H9 (cell line): ENCODE measurements around the gene RANBP9. TPM values are rescaled to one million over a fixed set of nuclear protein-coding genes. Genes with fewer than 3 reads are reported as not detected.

Experiments used
- DNase-seq: peaks from one replicate; pipeline ENCODE4 v3.0.0-alpha.2; 2017
- H2AFZ ChIP-seq: one replicate; pipeline ENCODE4 v1.6.1; 2013; ENCODE audit warnings: mild to moderate bottlenecking, low read length, control low read depth, moderate library complexity
- H2AK5ac ChIP-seq: 2 replicates; pipeline ENCODE4 v1.6.1; 2013; ENCODE audit warnings: low read length, control low read depth, mixed read lengths; ENCODE audit not compliant: insufficient read length
- H2BK120ac ChIP-seq: one replicate; pipeline ENCODE4 v1.6.1; 2013; ENCODE audit warnings: low read depth, mild to moderate bottlenecking, low read length, control low read depth, inconsistent platforms; ENCODE audit not compliant: poor library complexity, severe bottlenecking
- H2BK12ac ChIP-seq: 2 replicates; pipeline ENCODE4 v1.6.1; 2013; ENCODE audit warnings: low read length, control low read depth, mixed read lengths, low read depth; ENCODE audit not compliant: insufficient read length
- H2BK15ac ChIP-seq: 2 replicates; pipeline ENCODE4 v1.6.1; 2013; ENCODE audit warnings: low read depth, low read length, control low read depth
- H2BK20ac ChIP-seq: one replicate; pipeline ENCODE4 v1.6.1; 2013; ENCODE audit warnings: low read depth, mild to moderate bottlenecking, low read length, control low read depth, inconsistent platforms; ENCODE audit not compliant: poor library complexity, severe bottlenecking
- H2BK5ac ChIP-seq: 2 replicates; pipeline ENCODE4 v1.6.1; 2013; ENCODE audit warnings: low read length, control low read depth, mixed read lengths; ENCODE audit not compliant: insufficient read length
- H3K14ac ChIP-seq: 2 replicates; pipeline ENCODE4 v1.6.1; 2013; ENCODE audit warnings: low read length, control low read depth; ENCODE audit not compliant: insufficient read depth
- H3K18ac ChIP-seq: 2 replicates; pipeline ENCODE4 v1.6.1; 2013; ENCODE audit warnings: low read depth, mild to moderate bottlenecking, mixed read lengths, low read length, control low read depth; ENCODE audit not compliant: insufficient read length
- H3K23ac ChIP-seq: 2 replicates; pipeline ENCODE4 v1.6.1; 2013; ENCODE audit warnings: low read length, control low read depth, mixed read lengths, low read depth; ENCODE audit not compliant: insufficient read length
- H3K23me2 ChIP-seq: 2 replicates; pipeline ENCODE4 v1.6.1; 2013; ENCODE audit warnings: low read depth, mild to moderate bottlenecking, mixed read lengths, low read length, control low read depth; ENCODE audit not compliant: insufficient read length, poor library complexity, severe bottlenecking
- H3K27ac ChIP-seq: 2 replicates; pipeline ENCODE4 v1.5.1; 2013; ENCODE audit warnings: low read length, control low read depth, mixed read lengths, low read depth; ENCODE audit not compliant: insufficient read length
- H3K27me3 ChIP-seq: 2 replicates; pipeline ENCODE4 v1.6.1; 2013; ENCODE audit warnings: low read length, control low read depth, inconsistent platforms; ENCODE audit not compliant: insufficient read depth
- H3K4ac ChIP-seq: 2 replicates; pipeline ENCODE4 v1.6.1; 2013; ENCODE audit warnings: low read depth, mild to moderate bottlenecking, control low read depth, inconsistent platforms, low read length, moderate library complexity
- H3K4me1 ChIP-seq: 2 replicates; pipeline ENCODE4 v1.6.1; 2013; ENCODE audit warnings: low read length, control low read depth, inconsistent platforms; ENCODE audit not compliant: insufficient read depth
- H3K4me2 ChIP-seq: 2 replicates; pipeline ENCODE4 v1.6.1; 2013; ENCODE audit warnings: low read length, control low read depth, mixed read lengths; ENCODE audit not compliant: insufficient read length, insufficient read depth
- H3K56ac ChIP-seq: 2 replicates; pipeline ENCODE4 v1.6.1; 2013; ENCODE audit warnings: low read depth, mild to moderate bottlenecking, mixed read lengths, low read length, control low read depth; ENCODE audit not compliant: insufficient read length
- H3K79me1 ChIP-seq: 2 replicates; pipeline ENCODE4 v1.6.1; 2013; ENCODE audit warnings: low read depth, mild to moderate bottlenecking, moderate library complexity, low read length, control low read depth, inconsistent platforms; ENCODE audit not compliant: insufficient read depth, poor library complexity, severe bottlenecking
- H3K79me2 ChIP-seq: 2 replicates; pipeline ENCODE4 v1.6.1; 2013; ENCODE audit warnings: low read length, control low read depth, inconsistent platforms; ENCODE audit not compliant: insufficient read depth
- H3K9ac ChIP-seq: 2 replicates; pipeline ENCODE4 v1.6.1; 2013; ENCODE audit warnings: low read length, control low read depth, mixed read lengths; ENCODE audit not compliant: insufficient read length; ENCODE audit errors: extremely low read depth
- H3K9me3 ChIP-seq: one replicate; pipeline ENCODE4 v1.6.1; 2013; ENCODE audit warnings: low read depth, low read length, inconsistent platforms; ENCODE audit not compliant: control insufficient read depth
- H3T11ph ChIP-seq: one replicate; pipeline ENCODE4 v1.6.1; 2013; ENCODE audit warnings: mild to moderate bottlenecking, low read length, control low read depth, inconsistent platforms
- H4K20me1 ChIP-seq: one replicate; pipeline ENCODE4 v1.6.1; 2013; ENCODE audit not compliant: control insufficient read depth, insufficient read length, insufficient read depth
- H4K5ac ChIP-seq: 2 replicates; pipeline ENCODE4 v1.6.1; 2013; ENCODE audit warnings: low read depth, mild to moderate bottlenecking, mixed read lengths, low read length, control low read depth; ENCODE audit not compliant: insufficient read length
- H4K8ac ChIP-seq: replicated peaks from 2 replicates; pipeline ENCODE4 v1.6.1; 2013; ENCODE audit warnings: low read length, control low read depth, mixed read lengths, low read depth; ENCODE audit not compliant: insufficient read length
- H4K91ac ChIP-seq: 2 replicates; pipeline ENCODE4 v1.6.1; 2013; ENCODE audit warnings: low read depth, mild to moderate bottlenecking, moderate library complexity, mixed read lengths, low read length, control low read depth; ENCODE audit not compliant: insufficient read length
- H3K27ac Mint-ChIP-seq, 3 experiments: 2 replicates in 2 of 3; 3 replicates in 1 of 3; pipeline ENCODE4 v1.8.0; 2020 to 2021; ENCODE audit warnings: mixed read lengths in 3 of 3, mild to moderate bottlenecking in 1 of 3, moderate library complexity in 1 of 3
- H3K27me3 Mint-ChIP-seq: 2 replicates; pipeline ENCODE4 v1.8.0; 2021; ENCODE audit warnings: low read depth, mild to moderate bottlenecking, moderate library complexity, mixed read lengths
- H3K36me3 Mint-ChIP-seq, 3 experiments: 2 replicates in 2 of 3; 3 replicates in 1 of 3; pipeline ENCODE4 v1.8.0; 2020 to 2021; ENCODE audit warnings: low read depth in 3 of 3, mixed read lengths in 3 of 3; ENCODE audit not compliant: insufficient read depth in 1 of 3
- H3K4me1 Mint-ChIP-seq, 2 experiments: 2 replicates each; pipeline ENCODE4 v1.8.0; 2020; ENCODE audit warnings: mixed read lengths in 2 of 2
- H3K4me3 Mint-ChIP-seq, 2 experiments: 2 replicates in 1 of 2; 3 replicates in 1 of 2; pipeline ENCODE4 v1.8.0; 2020 to 2021; ENCODE audit warnings: mild to moderate bottlenecking in 2 of 2, mixed read lengths in 2 of 2, moderate library complexity in 1 of 2
- H3K9me3 Mint-ChIP-seq, 2 experiments: 2 replicates in 1 of 2; 3 replicates in 1 of 2; pipeline ENCODE4 v1.8.0; 2020; ENCODE audit warnings: mild to moderate bottlenecking in 2 of 2, mixed read lengths in 2 of 2, moderate library complexity in 1 of 2
- CTCF ChIP-seq: fragments of 200-600 bp; sonication (generic); conservative IDR thresholded peaks from 3 replicates; pipeline ENCODE4 v1.8.0; 2021; ENCODE audit warnings: antibody characterized with exemption, mild to moderate bottlenecking
- WGBS: extraction: QIAGEN DNeasy Blood & Tissue Kit; methylation state at CpG from one replicate; pipeline ENCODE4 v1.1.7; 2013; ENCODE audit warnings: missing lambda C conversion rate, low lambda C conversion rate, mixed read lengths; ENCODE audit not compliant: insufficient read length; ENCODE audit errors: extremely low coverage; 5-methylcytosine and 5-hydroxymethylcytosine counted together
- total RNA-seq: library from RNA; stranded (reverse); gene quantifications from 2 replicates; pipeline ENCODE4 v1.2.1, GENCODE V29; 2021

RANBP9 gene
- total RNA-seq, 1 experiment from 2014 or later: 37.2 TPM

GRCh38 chr6:13680448-13680968 lies 31.1 kb downstream of the RANBP9 start:
- no peak for DNase-seq
- Histone ChIP-seq H2BK120ac (no peak overlapping the region), H3K14ac (no peak overlapping the region), H3K27me3 (no peaks in the 10 kb centered on the region), H3K79me1 (no peaks in the 10 kb centered on the region), H4K5ac (no peak overlapping the region), H2AFZ (no peak overlapping the region), H3K27ac (no peak overlapping the region), H4K91ac (no peak overlapping the region), H3K23ac (no peak overlapping the region), H2BK15ac (no peak overlapping the region), H3K23me2 (no peaks in the 10 kb centered on the region), H3K9ac (no peak overlapping the region), H4K8ac (no peak overlapping the region), H3K4me2 (no peak overlapping the region), H2BK20ac (no peak overlapping the region), H3K4me1 (no peaks in the 10 kb centered on the region), H3K4ac (no peak overlapping the region), H4K20me1 (no peaks in the 10 kb centered on the region), H2BK12ac (no peak overlapping the region), H2AK5ac (no peak overlapping the region), H3K9me3 (no peaks in the 10 kb centered on the region), H3K56ac (no peak overlapping the region), H3K79me2 (peaks cover 5% of the 10 kb centered on the region; the same call in 1 of the 2 replicates), H2BK5ac (no peak overlapping the region), H3T11ph (no peak overlapping the region), H3K18ac (no peak overlapping the region)
- WGBS: no CpG with 5 or more reads among the region's 6 CpGs
- H3K4me1 Mint-ChIP-seq: peaks cover 10 to 22% of the 10 kb centered on the region in 2 experiments
- H3K9me3 Mint-ChIP-seq: peaks cover 9 to 10% of the 10 kb centered on the region in 2 experiments; a peak in 4 of 5 replicates
- no peak overlapping the region for H3K4me3 Mint-ChIP-seq
- TF ChIP-seq CTCF: no peak
- H3K27ac Mint-ChIP-seq: no peak overlapping the region
- H3K27me3 Mint-ChIP-seq: no peaks in the 10 kb centered on the region
- H3K36me3 Mint-ChIP-seq: peaks cover 15 to 21% (median 19%) of the 10 kb centered on the region in 3 experiments
